Uterus (tissue), 2 donors: ENCODE data around the gene MFN2.

ENCODE experiments used
- CTCF ChIP-seq, 4 experiments: fragments of 200-600 bp in 2 of 4; fragments of 450-650 bp in 2 of 4; sonication (generic) in 2 of 4; IDR thresholded peaks; one replicate each; pipeline ENCODE4 v1.5.1; 2016 to 2019; ENCODE audit warnings: antibody characterized with exemption in 4 of 4, mild to moderate bottlenecking in 2 of 4, moderate library complexity in 1 of 4
- POLR2A ChIP-seq, 2 donors: fragments of 450-650 bp; IDR thresholded peaks; one replicate each; pipeline ENCODE4 v1.6.1; 2016; ENCODE audit warnings: antibody characterized with exemption in 2 of 2, mild to moderate bottlenecking in 1 of 2, moderate library complexity in 1 of 2

GRCh38 chr1:12015499-12015898 is 35.3 kb downstream of the MFN2 start:
- TF ChIP-seq POLR2A (IDR thresholded peaks at IDR 0.05) (no peak), CTCF (IDR thresholded peaks at IDR 0.05) (no peak)
